HepG2 (cell line): ENCODE measurements around the gene TTC6. TPM values are rescaled to one million over a fixed set of nuclear protein-coding genes. Genes with fewer than 3 reads are reported as not detected.

Source experiments
- ATAC-seq: fragments of 200-7000 bp; cut with Tn5 transposase; 3 replicates; pipeline ENCODE4 v1.9.1; 2020; ENCODE audit warnings: mild to moderate bottlenecking, moderate library complexity
- BruUV-seq: library from RNA; stranded (reverse); fragments of 400-500 nt; replicated peaks from 2 replicates; lab custom pipeline; 2021; lab: Mats Ljungman, UMichigan
- CTCF ChIA-PET: fragments of 300-600 bp; formaldehyde crosslinking; extraction: SDS; loops from one replicate; lab custom pipeline; 2021; ENCODE audit warnings: low total read pairs, inconsistent platforms, low intra/inter-chr PET ratio; lab: Yijun Ruan, JAX
- POLR2A ChIA-PET: fragments of 350-600 bp; sonication (Branson Sonifier 250); formaldehyde crosslinking; loops from one replicate; lab custom pipeline; 2020; ENCODE audit warnings: antibody characterized with exemption, inconsistent platforms; lab: Yijun Ruan, JAX
- DNase-seq: peaks from one replicate; pipeline ENCODE4 v3.0.0-alpha.2; 2015; ENCODE audit warnings: low spot score
- FAIRE-seq: peaks from 3 replicates; lab custom pipeline; 2011; peaks lifted over from hg19 to GRCh38; lab: Jason Lieb, UNC
- H2AFZ ChIP-seq: one replicate; pipeline ENCODE4 v1.6.1; 2011; ENCODE audit warnings: low read length, inconsistent platforms
- H3K27ac ChIP-seq: fragments of 300-600 bp; 3 replicates; pipeline ENCODE4 v1.8.0; 2011; ENCODE audit warnings: mixed run types, mild to moderate bottlenecking, mixed read lengths, low read length, inconsistent platforms; ENCODE audit not compliant: insufficient read depth; ENCODE audit errors: extremely low read length
- H3K27me3 ChIP-seq, 2 experiments: fragments of 200-600 bp in 1 of 2; 2 replicates in 1 of 2; 3 replicates in 1 of 2; pipeline versions ENCODE4 v1.6.0 to v1.8.0; 2011; ENCODE audit warnings: low read length in 2 of 2, mild to moderate bottlenecking in 2 of 2, moderate library complexity in 2 of 2, inconsistent platforms in 1 of 2; ENCODE audit not compliant: insufficient read depth in 2 of 2, control insufficient read depth in 1 of 2
- H3K36me3 ChIP-seq, 2 experiments: fragments of 200-600 bp in 1 of 2; replicated peaks in 1 of 2; 2 replicates in 1 of 2; 3 replicates in 1 of 2; pipeline versions ENCODE4 v1.5.1 to v1.8.0; 2011; ENCODE audit warnings: low read length in 2 of 2, inconsistent platforms in 1 of 2; ENCODE audit not compliant: insufficient read depth in 2 of 2, control insufficient read depth in 1 of 2
- H3K4me1 ChIP-seq: 2 replicates; pipeline ENCODE4 v1.5.1; 2012; ENCODE audit warnings: low read length, inconsistent platforms; ENCODE audit not compliant: insufficient read depth
- H3K4me2 ChIP-seq: 2 replicates; pipeline ENCODE4 v1.6.0; 2011; ENCODE audit warnings: low read depth, low read length, inconsistent platforms
- H3K4me3 ChIP-seq, 3 experiments: fragments of 200-600 bp in 1 of 3; sonication (generic), shearing (Covaris generic) in 1 of 3; replicated peaks in 1 of 3; 2 replicates each; pipeline ENCODE4 v1.5.1; 2011 to 2016; ENCODE audit warnings: low read length in 3 of 3, inconsistent platforms in 2 of 3, low read depth in 2 of 3, mild to moderate bottlenecking in 2 of 3, control low read depth in 1 of 3, mixed read lengths in 1 of 3; ENCODE audit not compliant: insufficient read depth in 1 of 3
- H3K79me2 ChIP-seq: one replicate; pipeline ENCODE4 v1.6.1; 2011; ENCODE audit warnings: low read length, inconsistent platforms; ENCODE audit not compliant: insufficient read depth
- H3K9ac ChIP-seq: 2 replicates; pipeline ENCODE4 v1.6.0; 2011; ENCODE audit warnings: mild to moderate bottlenecking, low read depth, low read length, inconsistent platforms; ENCODE audit not compliant: insufficient read depth
- H3K9me3 ChIP-seq: 2 replicates; pipeline ENCODE4 v1.5.1; 2012; ENCODE audit warnings: mild to moderate bottlenecking, low read length
- H4K20me1 ChIP-seq: 2 replicates; pipeline ENCODE4 v1.6.0; 2011; ENCODE audit warnings: inconsistent platforms, mild to moderate bottlenecking, low read length, moderate library complexity; ENCODE audit not compliant: insufficient read depth
- ARHGAP35 ChIP-seq: sonication (generic); formaldehyde crosslinking; IDR thresholded peaks from 2 replicates; pipeline ENCODE4 v1.9.0; 2022; ENCODE audit warnings: mild to moderate bottlenecking, inconsistent platforms, moderate library complexity, missing genetic modification reagents, borderline replicate concordance
- CBX1 ChIP-seq: IDR thresholded peaks from one replicate; pipeline ENCODE4 v1.6.1; 2016; ENCODE audit warnings: antibody characterized with exemption, low read depth
- CENPX ChIP-seq: sonication (generic); formaldehyde crosslinking; IDR thresholded peaks from 2 replicates; pipeline ENCODE4 v1.9.0; 2021; ENCODE audit warnings: mild to moderate bottlenecking, missing genetic modification reagents, moderate library complexity
- ESRRA ChIP-seq: sonication (generic); formaldehyde crosslinking; IDR thresholded peaks from 2 replicates; pipeline ENCODE4 v1.5.1; 2020; ENCODE audit warnings: mild to moderate bottlenecking, low read depth, missing genetic modification reagents
- ETS1 ChIP-seq: sonication (generic); formaldehyde crosslinking; IDR thresholded peaks from 2 replicates; pipeline ENCODE4 v1.4.0; 2020; ENCODE audit warnings: missing genetic modification reagents
- GATAD2A ChIP-seq: IDR thresholded peaks from 2 replicates; pipeline ENCODE4 v1.6.1; 2016
- JARID2 ChIP-seq: sonication (generic); formaldehyde crosslinking; IDR thresholded peaks from 2 replicates; pipeline ENCODE4 v1.8.1; 2023; ENCODE audit warnings: missing genetic modification reagents, inconsistent platforms; ENCODE audit not compliant: insufficient replicate concordance
- JDP2 ChIP-seq: sonication (generic); formaldehyde crosslinking; IDR thresholded peaks from 2 replicates; pipeline ENCODE4 v1.8.1; 2022; ENCODE audit warnings: missing genetic modification reagents, borderline replicate concordance
- MLLT10 ChIP-seq: sonication (generic); formaldehyde crosslinking; IDR thresholded peaks from 2 replicates; pipeline ENCODE4 v1.4.0; 2020; ENCODE audit warnings: missing genetic modification reagents
- NAIF1 ChIP-seq: sonication (generic); formaldehyde crosslinking; IDR thresholded peaks from 2 replicates; pipeline ENCODE4 v1.5.0; 2020; ENCODE audit warnings: mild to moderate bottlenecking, missing genetic modification reagents, borderline replicate concordance
- PRPF4 ChIP-seq: fragments of 200-400 bp; formaldehyde crosslinking; IDR thresholded peaks from 2 replicates; pipeline ENCODE4 v1.6.1; 2016; ENCODE audit warnings: low read length, low read depth; ENCODE audit not compliant: poor library complexity, severe bottlenecking
- RAD51 ChIP-seq: fragments of 450-650 bp; IDR thresholded peaks from 2 replicates; pipeline ENCODE4 v1.6.1; 2016; ENCODE audit warnings: borderline replicate concordance
- TBX3 ChIP-seq: fragments of 450-650 bp; IDR thresholded peaks from 2 replicates; pipeline ENCODE4 v1.6.1; 2017; ENCODE audit warnings: antibody characterized with exemption, mild to moderate bottlenecking, inconsistent platforms, borderline replicate concordance
- TOE1 ChIP-seq: sonication (generic); formaldehyde crosslinking; IDR thresholded peaks from 2 replicates; pipeline ENCODE4 v1.4.0; 2020; ENCODE audit warnings: mild to moderate bottlenecking, missing genetic modification reagents
- XBP1 ChIP-seq: sonication (generic); formaldehyde crosslinking; IDR thresholded peaks from 2 replicates; pipeline ENCODE4 v1.5.0; 2020; ENCODE audit warnings: missing genetic modification reagents
- YEATS2 ChIP-seq: sonication (generic); formaldehyde crosslinking; IDR thresholded peaks from 2 replicates; pipeline ENCODE4 v1.4.0; 2020; ENCODE audit warnings: missing genetic modification reagents, borderline replicate concordance
- ZBTB8A ChIP-seq: sonication (generic); formaldehyde crosslinking; IDR thresholded peaks from 2 replicates; pipeline ENCODE4 v1.4.0; 2020; ENCODE audit warnings: mild to moderate bottlenecking, low read depth, missing genetic modification reagents, borderline replicate concordance
- ZFP36L2 ChIP-seq: sonication (generic); formaldehyde crosslinking; IDR thresholded peaks from 2 replicates; pipeline ENCODE4 v1.4.0; 2020; ENCODE audit warnings: missing genetic modification reagents
- ZNF816 ChIP-seq: sonication (generic); formaldehyde crosslinking; IDR thresholded peaks from 2 replicates; pipeline ENCODE4 v1.8.0; 2022; ENCODE audit warnings: missing genetic modification reagents, mild to moderate bottlenecking, borderline replicate concordance
- ZNF878 ChIP-seq: sonication (generic); formaldehyde crosslinking; IDR thresholded peaks from 2 replicates; pipeline ENCODE4 v1.8.1; 2023; ENCODE audit warnings: mild to moderate bottlenecking, missing genetic modification reagents, moderate library complexity
- WGBS: methylation state at CpG from one replicate; pipeline ENCODE4 v1.1.6; 2017; ENCODE audit warnings: low lambda C conversion rate; 5-methylcytosine and 5-hydroxymethylcytosine counted together
- in situ Hi-C: cut with HindIII; loops from 2 replicates; pipeline ENCODE4 v1.10.0; 2017; ENCODE audit warnings: low pct_unique_long_range_greater_than_20kb; ENCODE audit not compliant: extremely low pct_ligation_motif_present
- intact Hi-C: fragments of 100-400 bp; cut with micrococcal nuclease; formaldehyde crosslinking; loops from one replicate; pipeline ENCODE4 v1.10.0; 2022; ENCODE audit not compliant: unreplicated experiment
- polyA plus RNA-seq, 8 experiments: library from polyadenylated mRNA; depleted of rRNA in 3 of 8; stranded (reverse) in 7 of 8; unstranded in 1 of 8; fragments of >200 nt; fragmentation: Illumina TruSeq in 4 of 8; extraction: Trizol in 4 of 8; gene quantifications; 2 replicates each; pipeline versions ENCODE4 v1.2.1 to v1.2.3, GENCODE V29; 2011 to 2016; ENCODE audit warnings: low read depth in 4 of 8, missing spikeins in 1 of 8, mixed read lengths in 1 of 8; ENCODE audit not compliant: insufficient read depth in 1 of 8
- total RNA-seq, 5 experiments: library from RNA; depleted of rRNA; stranded (reverse); fragments of >200 nt; fragmentation: Illumina TruSeq; extraction: Trizol; gene quantifications; 2 replicates each; pipeline ENCODE4 v1.2.3, GENCODE V29; 2016; ENCODE audit warnings: low read depth in 1 of 5
- TF ChIP-seq, protein P1 (sequence below): sonication (generic); formaldehyde crosslinking; IDR thresholded peaks from 2 replicates; pipeline ENCODE4 v1.5.1; 2020; ENCODE audit warnings: mild to moderate bottlenecking, missing genetic modification reagents, borderline replicate concordance
- TF ChIP-seq, protein P2 (sequence below): sonication (generic); formaldehyde crosslinking; IDR thresholded peaks from 2 replicates; pipeline ENCODE4 v1.4.0; 2020; ENCODE audit warnings: low read depth, mild to moderate bottlenecking, missing genetic modification reagents

The TTC6 gene
- total and polyA plus RNA-seq, 2 of the 13 experiments (the other 11 are each of a cell fraction or from before 2014, with no cell fraction given) = 9.3 to 27.4 TPM

DNA sequence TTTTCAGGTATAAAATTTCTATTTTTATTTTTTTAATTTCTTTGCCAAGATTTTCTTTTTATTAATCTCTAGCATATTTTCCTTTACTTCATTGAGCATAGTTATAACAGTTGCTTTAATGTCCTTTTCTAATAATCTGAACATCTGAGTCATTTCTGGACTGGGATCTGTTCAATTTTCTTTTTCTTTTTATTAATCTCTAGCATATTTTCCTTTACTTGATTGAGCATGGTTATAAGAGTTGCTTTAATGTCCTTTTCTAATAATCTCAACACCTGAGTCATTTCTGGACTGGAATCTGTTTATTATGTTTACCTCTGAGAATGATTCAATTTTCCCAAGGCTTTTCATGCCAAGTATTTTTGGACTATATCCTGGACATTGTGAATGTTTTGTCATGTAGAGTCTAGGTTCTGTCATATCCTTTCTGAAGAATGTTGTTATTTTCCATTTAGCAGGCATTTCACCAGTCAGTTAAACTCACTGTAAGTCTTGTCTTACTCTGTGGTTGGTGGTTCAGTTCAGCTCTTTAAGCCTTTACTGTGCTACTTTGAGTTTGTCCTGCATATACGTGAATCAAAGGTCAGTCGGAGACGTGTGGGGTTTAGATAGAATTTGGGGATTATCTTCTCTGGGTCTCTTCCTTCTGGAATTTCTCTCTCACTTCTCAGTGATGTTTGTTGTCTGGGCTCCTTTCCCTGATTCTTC lies 20.3 kb downstream of the TTC6 start:
- ChIA-PET POLR2A (interaction anchor here (0.8 kb wide), 1 partner anchor 34 kb away, joined by 3 read pairs; no protein-coding TSS in a partner anchor), CTCF (no interaction called here)
- Histone ChIP-seq H3K4me3 (no peak overlapping the region), H3K4me1 (peaks cover 36% of the 10 kb centered on the region), H4K20me1 (no peaks in the 10 kb centered on the region), H3K9me3 (peaks cover 31% of the 10 kb centered on the region), H3K27ac (peak overlapping the region; percentile 1), H3K36me3 (peaks cover 5 to 6% of the 10 kb centered on the region in 2 experiments; a peak in 3 of 5 replicates), H2AFZ (no peak overlapping the region), H3K4me2 (no peak overlapping the region), H3K9ac (no peak overlapping the region), H3K27me3 (no peaks in the 10 kb centered on the region), H3K79me2 (no peaks in the 10 kb centered on the region)
- intact Hi-C loops = no loop called here
- no TSS peak for BruUV-seq
- peak; percentile 26; the same call in 2 of the 3 replicates for ATAC-seq
- FAIRE-seq = no peak
- in situ Hi-C loops = no loop called here
- 94% methylated on average over 3 of the region's 3 CpGs for WGBS
- no peak for DNase-seq
- TF ChIP-seq CENPX (CRISPR knock-in tag) (no peak), NAIF1 (no peak), ESRRA (no peak), ETS1 (CRISPR knock-in tag) (no peak), MLLT10 (CRISPR knock-in tag) (no peak), YEATS2 (no peak), XBP1 (no peak), ZFP36L2 (CRISPR knock-in tag) (no peak), GATAD2A (CRISPR knock-in tag) (no peak), JDP2 (no peak), PRPF4 (no peak), TBX3 (no peak), ZBTB8A (CRISPR knock-in tag) (no peak), JARID2 (CRISPR knock-in tag) (no peak), CBX1 (no peak), ZNF878 (CRISPR knock-in tag) (0 out of 2 replicates have a peak, but pooled peaks have one; percentile 4), ZNF816 (CRISPR knock-in tag) (no peak), TOE1 (CRISPR knock-in tag) (no peak), RAD51 (peak; percentile 13; the same call in 1 of the 2 replicates), ARHGAP35 (CRISPR knock-in tag) (no peak)
- TF ChIP-seq, protein P1, sequence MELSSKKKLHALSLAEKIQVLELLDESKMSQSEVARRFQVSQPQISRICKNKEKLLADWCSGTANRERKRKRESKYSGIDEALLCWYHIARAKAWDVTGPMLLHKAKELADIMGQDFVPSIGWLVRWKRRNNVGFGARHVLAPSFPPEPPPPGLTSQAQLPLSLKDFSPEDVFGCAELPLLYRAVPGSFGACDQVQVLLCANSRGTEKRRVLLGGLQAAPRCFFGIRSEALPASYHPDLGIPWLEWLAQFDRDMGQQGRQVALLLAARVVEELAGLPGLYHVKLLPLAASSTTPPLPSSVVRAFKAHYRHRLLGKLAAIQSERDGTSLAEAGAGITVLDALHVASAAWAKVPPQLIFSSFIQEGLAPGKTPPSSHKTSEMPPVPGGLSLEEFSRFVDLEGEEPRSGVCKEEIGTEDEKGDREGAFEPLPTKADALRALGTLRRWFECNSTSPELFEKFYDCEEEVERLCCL = no peak
- TF ChIP-seq, protein P2, sequence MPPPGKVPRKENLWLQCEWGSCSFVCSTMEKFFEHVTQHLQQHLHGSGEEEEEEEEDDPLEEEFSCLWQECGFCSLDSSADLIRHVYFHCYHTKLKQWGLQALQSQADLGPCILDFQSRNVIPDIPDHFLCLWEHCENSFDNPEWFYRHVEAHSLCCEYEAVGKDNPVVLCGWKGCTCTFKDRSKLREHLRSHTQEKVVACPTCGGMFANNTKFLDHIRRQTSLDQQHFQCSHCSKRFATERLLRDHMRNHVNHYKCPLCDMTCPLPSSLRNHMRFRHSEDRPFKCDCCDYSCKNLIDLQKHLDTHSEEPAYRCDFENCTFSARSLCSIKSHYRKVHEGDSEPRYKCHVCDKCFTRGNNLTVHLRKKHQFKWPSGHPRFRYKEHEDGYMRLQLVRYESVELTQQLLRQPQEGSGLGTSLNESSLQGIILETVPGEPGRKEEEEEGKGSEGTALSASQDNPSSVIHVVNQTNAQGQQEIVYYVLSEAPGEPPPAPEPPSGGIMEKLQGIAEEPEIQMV = no peak
